GM12873 (cell line): ENCODE data around the gene LRRFIP1.

Experiments
- TF ChIP-seq, protein P1 (sequence below): IDR thresholded peaks from 2 replicates; pipeline ENCODE4 v1.5.1; 2012; ENCODE audit warnings: low read depth, mild to moderate bottlenecking, moderate library complexity, low read length, control low read depth; ENCODE audit not compliant: insufficient read depth; ENCODE audit errors: missing control alignments

Gene LRRFIP1

DNA sequence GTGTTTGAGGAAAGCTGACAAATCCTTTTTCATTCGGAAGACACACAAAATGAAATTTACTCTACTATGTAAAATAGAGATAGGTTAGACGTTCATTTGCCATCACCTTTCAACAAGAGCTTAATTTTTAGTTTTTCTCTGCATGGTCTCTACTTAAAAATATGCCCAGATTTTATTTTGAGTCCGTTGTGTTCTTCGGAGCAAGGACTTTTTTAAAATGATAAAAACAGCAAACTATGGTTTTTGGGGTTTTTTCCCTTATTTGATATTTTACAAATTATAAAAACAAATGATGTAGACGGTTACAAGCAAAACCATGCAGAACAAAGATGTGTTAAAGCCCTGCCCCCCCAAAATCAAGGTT lies 117.8 kb downstream of the LRRFIP1 start:
- TF ChIP-seq, protein P1, sequence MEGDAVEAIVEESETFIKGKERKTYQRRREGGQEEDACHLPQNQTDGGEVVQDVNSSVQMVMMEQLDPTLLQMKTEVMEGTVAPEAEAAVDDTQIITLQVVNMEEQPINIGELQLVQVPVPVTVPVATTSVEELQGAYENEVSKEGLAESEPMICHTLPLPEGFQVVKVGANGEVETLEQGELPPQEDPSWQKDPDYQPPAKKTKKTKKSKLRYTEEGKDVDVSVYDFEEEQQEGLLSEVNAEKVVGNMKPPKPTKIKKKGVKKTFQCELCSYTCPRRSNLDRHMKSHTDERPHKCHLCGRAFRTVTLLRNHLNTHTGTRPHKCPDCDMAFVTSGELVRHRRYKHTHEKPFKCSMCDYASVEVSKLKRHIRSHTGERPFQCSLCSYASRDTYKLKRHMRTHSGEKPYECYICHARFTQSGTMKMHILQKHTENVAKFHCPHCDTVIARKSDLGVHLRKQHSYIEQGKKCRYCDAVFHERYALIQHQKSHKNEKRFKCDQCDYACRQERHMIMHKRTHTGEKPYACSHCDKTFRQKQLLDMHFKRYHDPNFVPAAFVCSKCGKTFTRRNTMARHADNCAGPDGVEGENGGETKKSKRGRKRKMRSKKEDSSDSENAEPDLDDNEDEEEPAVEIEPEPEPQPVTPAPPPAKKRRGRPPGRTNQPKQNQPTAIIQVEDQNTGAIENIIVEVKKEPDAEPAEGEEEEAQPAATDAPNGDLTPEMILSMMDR: no peak

DNA sequence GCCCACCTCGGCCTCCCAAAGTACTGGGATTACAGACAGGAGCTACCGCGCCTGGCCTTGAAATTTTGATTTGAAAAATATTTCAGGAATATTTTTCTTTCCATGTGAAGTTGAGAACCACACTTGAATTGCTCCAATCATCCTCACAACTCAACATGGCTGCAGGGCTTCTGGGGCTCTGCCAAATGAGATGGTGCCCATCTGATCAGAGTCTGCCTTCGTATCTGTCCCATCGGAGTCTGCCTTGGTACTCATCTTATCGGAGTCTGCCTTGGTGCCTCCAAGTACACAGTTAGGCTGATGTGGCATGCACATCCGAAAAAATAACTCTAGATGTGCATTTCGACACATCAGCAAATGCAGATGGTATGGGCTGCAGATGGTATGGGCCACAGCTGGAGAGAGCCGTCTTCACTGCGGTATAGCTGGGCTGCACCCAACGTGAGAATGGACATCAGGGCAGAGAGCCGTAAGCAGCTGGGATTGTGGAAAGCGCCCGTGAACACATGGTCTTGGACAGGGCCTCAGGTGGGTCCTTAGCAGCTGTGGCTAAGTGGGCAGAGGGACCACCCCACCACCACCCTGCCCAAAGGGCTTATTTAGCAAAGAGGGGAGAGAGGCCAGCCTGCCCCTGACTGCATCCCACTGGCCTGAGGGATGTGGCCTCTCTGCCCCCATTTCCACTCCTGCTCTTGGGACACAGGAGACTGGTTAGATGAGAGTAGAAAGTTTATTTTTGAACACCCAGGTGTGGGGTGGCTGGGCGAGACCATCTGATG lies 119.1 kb downstream of the LRRFIP1 start:
- TF ChIP-seq, protein P1: no peak

DNA sequence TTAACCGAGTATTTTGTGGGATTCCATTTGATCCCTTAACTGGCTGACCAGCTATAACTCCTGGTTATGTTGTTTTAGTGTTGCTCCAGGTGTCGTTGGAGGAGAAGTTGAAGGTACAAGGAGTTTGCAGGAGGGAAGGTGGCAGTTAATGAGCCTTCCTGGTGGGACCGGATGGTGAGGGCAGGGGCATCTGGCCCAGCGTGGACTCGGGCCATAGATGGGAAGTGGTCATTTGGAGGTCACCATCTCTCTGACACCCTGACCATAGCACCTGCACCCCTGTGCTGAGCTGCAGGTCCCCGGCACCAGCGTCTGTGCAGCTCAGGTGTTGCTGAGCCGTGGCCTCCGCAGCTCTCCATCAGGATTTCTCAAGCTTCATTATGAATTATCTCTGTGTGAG lies 119.8 kb downstream of the LRRFIP1 start:
- TF ChIP-seq, protein P1: no peak

DNA sequence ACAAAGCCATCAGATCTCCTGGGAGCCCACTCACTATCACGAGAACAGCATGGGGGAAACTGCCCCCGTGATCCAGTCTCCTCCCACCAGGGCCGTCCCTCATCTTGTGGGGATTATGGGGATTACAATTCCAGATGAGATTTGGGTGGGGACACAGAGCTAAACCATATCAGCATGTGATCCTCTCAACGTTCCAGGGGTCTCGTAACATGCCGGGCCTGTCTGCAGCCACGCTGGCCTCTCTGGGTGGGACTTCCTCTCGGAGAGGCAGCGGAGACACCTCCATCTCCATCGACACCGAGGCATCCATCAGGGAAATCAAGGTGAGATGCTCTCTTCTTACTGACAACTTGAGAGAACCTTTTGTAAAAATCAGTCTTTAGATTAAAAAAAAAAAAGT lies 121.6 kb downstream of the LRRFIP1 start:
- TF ChIP-seq, protein P1: no peak

DNA sequence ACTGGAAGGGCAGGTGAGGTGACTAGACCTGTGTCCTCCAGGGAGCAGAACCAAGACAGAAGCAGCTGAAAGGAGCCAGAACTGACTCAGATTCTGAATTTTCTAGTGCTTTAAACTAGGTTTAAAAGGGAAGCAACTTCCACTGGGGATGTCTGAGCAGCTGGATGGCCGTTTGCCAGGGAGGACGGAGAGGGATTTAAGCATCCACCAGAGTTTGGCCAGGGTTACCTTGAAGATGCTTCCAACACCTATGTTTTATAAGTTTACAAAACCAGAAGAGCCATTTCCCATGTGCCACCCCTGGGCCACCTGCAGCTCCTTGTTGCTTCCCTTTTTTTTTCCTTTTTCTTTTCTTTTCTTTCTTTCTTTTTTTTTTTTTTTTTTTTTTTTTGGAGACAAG lies 122.6 kb downstream of the LRRFIP1 start:
- TF ChIP-seq, protein P1: no peak

DNA sequence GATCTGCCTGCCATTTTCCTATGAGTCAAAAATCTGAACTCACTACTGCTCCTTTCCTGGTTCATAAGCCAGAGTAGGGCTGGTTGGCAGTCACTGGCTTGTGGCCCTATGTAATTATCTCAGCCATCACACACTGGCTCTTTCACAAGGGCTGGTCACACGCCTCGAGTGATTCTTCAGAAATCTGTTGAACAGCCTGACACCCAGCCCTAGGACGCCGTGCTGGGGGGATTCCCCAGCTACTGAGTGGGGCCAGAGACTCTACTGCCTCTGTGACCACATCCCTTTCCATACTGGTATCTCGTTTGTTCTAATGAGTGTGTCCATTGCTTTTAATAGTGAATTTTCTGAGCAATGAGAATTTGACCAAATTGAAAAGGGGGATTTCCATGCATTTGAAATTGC lies 125.4 kb downstream of the LRRFIP1 start:
- TF ChIP-seq, protein P1: no peak

DNA sequence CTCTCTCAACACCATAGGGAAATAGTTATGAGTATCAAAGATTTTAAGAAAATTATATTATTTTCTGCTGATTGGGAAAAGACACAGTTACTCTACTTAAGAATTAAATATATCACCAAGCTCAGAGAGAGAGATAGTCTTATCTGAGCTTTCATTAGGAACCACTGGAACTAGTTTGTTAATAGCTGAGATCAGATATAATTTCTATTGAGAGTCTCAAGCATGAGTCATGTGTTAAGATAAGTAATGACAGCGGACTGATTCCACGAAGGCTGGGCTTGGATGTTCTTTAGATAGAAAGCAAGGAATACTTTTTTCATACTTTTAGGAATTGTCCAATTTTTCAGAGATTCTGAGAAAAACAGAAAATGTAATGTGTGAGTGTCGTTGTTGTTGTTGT lies 126.8 kb downstream of the LRRFIP1 start:
- TF ChIP-seq, protein P1: no peak
